Fibroblast of villous mesenchyme (primary cell): Measurements from ENCODE around the gene PPP1R12C. TPM values are rescaled to one million over a fixed set of nuclear protein-coding genes. Genes with fewer than 3 reads are reported as not detected.

Experiments used
- DNase-seq: peaks from one replicate; pipeline ENCODE4 v3.0.0-alpha.2; 2010; ENCODE audit warnings: low read depth
- H3K4me3 ChIP-seq: 2 replicates; pipeline ENCODE4 v1.5.1; 2011; ENCODE audit warnings: low read depth, mild to moderate bottlenecking, low read length
- total RNA-seq: library from RNA; depleted of rRNA; stranded (reverse); fragments of >200 nt; gene quantifications from 2 replicates; pipeline ENCODE4 v1.2.3, GENCODE V29; 2012
- TF ChIP-seq, protein P1 (sequence below): IDR thresholded peaks from 2 replicates; pipeline ENCODE4 v1.5.1; 2012; ENCODE audit warnings: low read depth, mild to moderate bottlenecking, low read length; ENCODE audit not compliant: insufficient read depth

Gene PPP1R12C
- total RNA-seq, 1 donor, result 49.7 TPM

DNA sequence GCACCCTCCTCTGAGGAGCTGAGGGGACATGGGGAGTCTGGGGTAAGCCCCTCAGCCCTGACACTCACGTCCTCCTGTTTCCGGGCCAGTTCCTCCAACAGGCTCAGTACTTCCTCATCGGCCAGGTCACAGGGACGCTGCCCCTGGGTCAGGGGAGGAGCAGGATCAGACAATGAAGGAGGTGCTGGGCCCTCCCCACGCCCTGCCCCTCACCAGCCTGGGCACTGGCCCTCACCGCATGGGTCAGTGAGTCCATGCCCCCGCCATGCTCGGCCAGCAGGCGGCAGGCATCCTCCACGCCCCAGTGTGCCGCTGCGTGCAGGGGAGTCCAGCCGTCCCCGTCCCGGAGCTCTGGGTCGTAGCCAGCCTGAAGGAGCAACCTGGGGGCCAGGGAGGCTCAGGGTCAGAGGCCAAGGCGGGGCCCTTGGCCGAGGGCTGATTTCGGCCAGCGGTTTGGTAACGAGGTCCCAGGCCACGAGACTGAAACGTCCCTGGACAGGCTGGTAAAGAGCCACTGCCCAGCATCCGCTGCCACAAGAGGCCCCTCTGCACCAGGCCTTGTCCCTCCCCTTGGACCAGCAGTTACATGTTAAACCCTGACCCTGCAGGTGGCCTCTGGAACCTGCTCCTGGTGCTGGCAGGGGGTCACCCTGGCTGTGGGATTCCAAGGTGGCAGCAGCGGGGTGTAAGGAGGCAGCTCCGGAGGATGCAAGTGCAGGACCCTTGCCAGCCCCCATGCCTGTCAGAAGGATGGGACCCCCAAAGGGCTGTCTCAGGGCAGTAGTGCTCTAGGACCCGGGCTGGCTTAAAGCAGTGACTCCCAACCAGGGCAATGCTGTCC, 18.5 kb downstream of the PPP1R12C start:
- DNase-seq, result no peak
- TF ChIP-seq, protein P1, sequence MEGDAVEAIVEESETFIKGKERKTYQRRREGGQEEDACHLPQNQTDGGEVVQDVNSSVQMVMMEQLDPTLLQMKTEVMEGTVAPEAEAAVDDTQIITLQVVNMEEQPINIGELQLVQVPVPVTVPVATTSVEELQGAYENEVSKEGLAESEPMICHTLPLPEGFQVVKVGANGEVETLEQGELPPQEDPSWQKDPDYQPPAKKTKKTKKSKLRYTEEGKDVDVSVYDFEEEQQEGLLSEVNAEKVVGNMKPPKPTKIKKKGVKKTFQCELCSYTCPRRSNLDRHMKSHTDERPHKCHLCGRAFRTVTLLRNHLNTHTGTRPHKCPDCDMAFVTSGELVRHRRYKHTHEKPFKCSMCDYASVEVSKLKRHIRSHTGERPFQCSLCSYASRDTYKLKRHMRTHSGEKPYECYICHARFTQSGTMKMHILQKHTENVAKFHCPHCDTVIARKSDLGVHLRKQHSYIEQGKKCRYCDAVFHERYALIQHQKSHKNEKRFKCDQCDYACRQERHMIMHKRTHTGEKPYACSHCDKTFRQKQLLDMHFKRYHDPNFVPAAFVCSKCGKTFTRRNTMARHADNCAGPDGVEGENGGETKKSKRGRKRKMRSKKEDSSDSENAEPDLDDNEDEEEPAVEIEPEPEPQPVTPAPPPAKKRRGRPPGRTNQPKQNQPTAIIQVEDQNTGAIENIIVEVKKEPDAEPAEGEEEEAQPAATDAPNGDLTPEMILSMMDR, result no peak
- H3K4me3 ChIP-seq, result no peak overlapping the region

DNA sequence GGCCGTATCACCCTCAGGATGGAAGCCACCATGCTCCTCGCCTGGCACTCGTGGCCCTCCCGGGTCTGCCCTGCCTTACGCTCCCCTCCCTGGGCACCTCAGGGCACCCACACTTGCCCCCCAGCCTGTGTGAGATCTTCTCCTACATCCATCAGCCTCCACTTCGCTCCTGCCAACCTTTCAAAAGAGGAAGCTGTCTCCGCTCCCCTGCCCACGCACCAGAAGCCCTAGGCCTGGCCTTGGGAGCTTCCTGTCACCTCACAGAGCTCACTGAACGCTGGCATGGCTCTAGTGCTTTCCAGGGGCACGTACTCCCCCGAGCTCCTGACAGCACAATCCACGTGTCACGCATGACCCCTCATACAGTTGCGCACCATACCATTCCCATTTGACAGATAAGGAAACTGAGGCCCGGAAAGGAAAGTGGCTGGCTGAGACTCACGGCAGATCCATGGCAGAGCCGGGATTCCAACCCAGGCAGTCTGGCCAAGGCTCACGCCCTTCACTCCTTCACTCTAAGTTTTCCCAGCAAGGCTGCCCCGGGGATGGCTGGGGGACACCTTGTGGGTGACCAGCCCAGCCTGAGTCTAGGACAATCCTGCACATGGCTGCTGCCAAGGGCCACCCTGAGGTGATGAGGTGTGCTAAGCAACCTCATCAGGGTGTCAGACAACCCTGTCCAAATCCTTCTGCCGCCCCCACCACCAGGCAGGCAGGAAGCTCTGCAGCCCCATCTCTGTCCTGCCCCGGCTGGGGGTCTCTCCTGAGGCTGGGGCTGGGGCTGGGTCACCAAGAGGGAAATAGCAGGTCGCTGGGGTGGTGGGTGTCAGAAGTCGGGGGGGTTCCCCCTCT, 19.3 kb downstream of the PPP1R12C start:
- TF ChIP-seq, protein P1, result no peak
- no peak overlapping the region for H3K4me3 ChIP-seq
- no peak for DNase-seq

DNA sequence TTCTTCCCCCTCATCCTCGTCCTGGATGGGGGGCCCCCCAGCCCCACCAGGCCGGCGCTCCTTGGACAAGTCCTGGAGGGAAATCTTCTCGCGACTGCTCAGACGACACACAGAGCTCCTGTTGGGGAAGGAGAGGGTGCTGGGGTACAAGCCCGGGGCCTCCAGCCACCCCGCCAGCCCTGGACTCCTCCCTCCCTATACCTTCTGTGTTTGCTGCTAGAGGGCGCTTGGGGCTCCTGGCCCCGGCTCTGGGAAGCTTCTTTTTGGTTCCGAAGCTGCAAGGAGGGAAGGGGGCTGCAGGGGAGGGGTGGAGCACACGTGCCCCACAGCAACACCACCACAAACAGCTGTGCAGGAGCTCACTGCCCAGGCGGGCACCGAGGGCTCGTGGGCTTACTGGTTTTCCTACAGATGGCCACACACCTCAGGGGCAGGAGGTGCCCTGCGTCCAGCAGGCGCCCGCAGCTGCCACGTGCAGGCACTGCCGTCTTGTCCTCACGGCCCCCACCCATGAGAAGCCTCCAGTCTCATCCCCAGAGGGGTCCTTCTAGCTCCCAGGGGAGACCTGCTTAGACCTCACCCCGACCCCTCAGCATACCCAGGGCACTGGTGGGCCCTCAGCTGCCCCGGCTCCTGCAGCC, 21.3 kb downstream of the PPP1R12C start:
- no peak overlapping the region for H3K4me3 ChIP-seq
- TF ChIP-seq, protein P1, result no peak
- DNase-seq, result no peak

DNA sequence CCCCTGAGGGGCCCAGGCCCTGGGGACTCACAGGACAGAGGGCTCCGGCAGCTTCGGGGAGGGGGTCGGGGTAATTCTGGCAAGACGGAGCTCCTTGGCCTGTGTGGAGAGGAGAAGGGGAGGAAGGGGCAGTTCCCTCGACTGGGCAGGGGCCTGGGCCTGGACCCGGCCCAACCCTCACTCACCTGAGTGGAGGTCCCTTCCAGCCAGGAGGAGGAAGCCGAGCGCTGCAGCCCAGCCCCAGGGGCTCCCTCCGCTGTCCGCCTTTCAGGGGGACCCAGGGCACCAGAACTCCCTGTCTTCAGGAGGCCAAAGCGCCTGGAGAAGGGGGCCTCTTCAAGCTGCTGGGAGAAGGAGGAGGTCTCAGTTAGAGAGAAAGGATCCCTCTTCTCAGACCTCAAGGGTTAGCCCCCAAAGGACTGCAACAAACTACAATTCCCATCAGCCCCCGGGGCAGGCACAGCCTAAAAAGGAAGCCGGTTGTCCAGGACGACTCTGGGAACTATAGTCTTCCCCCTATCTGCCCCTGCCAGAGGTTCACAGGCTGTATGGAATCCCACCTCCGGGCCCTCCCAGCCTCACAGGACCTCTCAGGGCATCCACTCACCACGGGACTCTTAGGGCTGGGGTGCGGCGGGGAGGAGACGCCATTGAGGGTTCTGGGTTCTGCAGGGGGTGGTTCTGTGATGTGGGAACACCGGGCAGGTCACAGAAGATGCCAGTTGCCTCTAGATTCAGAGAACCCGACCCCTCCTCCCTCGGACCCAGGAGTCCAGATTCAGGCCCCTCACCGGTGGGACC, 22.0 kb downstream of the PPP1R12C start:
- TF ChIP-seq, protein P1, result no peak
- DNase-seq, result no peak

DNA sequence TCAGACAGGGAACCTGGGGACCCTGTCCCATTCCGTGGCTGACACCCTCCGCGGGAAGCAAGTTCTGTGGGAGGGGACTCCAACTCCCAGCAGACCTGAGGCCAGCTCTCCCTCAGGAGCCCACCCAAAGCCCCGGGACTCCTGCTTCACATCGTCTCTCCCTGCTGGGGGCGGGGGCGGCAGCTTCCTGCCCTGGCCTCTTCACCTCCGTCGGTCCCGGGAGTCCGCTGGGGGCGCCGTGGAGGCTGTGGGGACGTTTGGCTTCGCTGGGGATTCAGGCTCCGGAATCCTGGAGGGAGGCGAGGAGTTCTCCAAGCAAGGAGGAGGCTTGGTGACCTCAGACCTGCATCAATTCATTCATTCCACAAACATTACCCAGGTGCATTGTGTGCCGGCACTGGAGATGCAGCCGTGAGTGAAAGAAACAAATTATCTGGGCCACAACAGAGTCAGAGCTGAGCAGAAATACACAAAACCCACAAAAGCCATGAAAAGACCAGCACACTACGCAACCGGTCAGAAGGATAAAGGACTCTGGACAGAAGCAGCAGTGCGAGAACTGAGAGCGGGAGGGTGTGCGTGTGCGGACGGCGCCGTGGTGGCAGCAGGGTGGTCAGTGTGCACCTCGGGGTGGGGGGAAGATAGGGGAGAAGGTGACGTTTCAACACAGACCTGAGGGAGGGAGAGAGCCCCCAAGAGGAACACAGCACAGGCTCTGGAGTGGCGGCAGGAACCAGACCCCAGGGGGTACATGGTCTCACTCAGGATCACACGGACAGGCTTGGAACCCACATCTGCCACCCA, 22.8 kb downstream of the PPP1R12C start:
- no peak for DNase-seq
- H3K4me3 ChIP-seq, result no peak overlapping the region
- TF ChIP-seq, protein P1, result no peak

More for the DNA sequence above, 22.0 kb downstream of the PPP1R12C start:
- no peak overlapping the region for H3K4me3 ChIP-seq
